Testis (tissue), 2 donors: ENCODE measurements around the gene WDR87.

Experiments used
- POLR2A ChIP-seq: fragments of 450-650 bp; IDR thresholded peaks from one replicate; pipeline ENCODE4 v1.6.1; 2017; ENCODE audit warnings: antibody characterized with exemption, mild to moderate bottlenecking, moderate library complexity
- TF ChIP-seq, protein P1 (sequence below), 3 experiments: fragments of 450-650 bp in 2 of 3; fragments of 200-600 bp in 1 of 3; sonication (generic) in 1 of 3; IDR thresholded peaks; one replicate each; pipeline ENCODE4 v1.5.1; 2016 to 2019; ENCODE audit warnings: antibody characterized with exemption in 3 of 3, mild to moderate bottlenecking in 2 of 3, moderate library complexity in 1 of 3

GRCh38 chr19:37855098-37855497 lies 51.3 kb downstream of the WDR87 start:
- TF ChIP-seq, protein P1, sequence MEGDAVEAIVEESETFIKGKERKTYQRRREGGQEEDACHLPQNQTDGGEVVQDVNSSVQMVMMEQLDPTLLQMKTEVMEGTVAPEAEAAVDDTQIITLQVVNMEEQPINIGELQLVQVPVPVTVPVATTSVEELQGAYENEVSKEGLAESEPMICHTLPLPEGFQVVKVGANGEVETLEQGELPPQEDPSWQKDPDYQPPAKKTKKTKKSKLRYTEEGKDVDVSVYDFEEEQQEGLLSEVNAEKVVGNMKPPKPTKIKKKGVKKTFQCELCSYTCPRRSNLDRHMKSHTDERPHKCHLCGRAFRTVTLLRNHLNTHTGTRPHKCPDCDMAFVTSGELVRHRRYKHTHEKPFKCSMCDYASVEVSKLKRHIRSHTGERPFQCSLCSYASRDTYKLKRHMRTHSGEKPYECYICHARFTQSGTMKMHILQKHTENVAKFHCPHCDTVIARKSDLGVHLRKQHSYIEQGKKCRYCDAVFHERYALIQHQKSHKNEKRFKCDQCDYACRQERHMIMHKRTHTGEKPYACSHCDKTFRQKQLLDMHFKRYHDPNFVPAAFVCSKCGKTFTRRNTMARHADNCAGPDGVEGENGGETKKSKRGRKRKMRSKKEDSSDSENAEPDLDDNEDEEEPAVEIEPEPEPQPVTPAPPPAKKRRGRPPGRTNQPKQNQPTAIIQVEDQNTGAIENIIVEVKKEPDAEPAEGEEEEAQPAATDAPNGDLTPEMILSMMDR (IDR thresholded peaks at IDR 0.05): no peak
- TF ChIP-seq POLR2A: no peak
